HCT116 (cell line): Measurements from ENCODE around the gene ZNF808. TPM values are rescaled to one million over a fixed set of nuclear protein-coding genes. Genes with fewer than 3 reads are reported as not detected.
A peak's percentile ranks its signal among the peaks of the same experiment; 100 is the strongest.

Experiments used
- ATAC-seq: fragments of 200-7000 bp; cut with Tn5 transposase; 2 replicates; pipeline ENCODE4 v1.9.1; 2020; ENCODE audit warnings: mild to moderate bottlenecking, moderate library complexity
- BruUV-seq: library from RNA; stranded (reverse); fragments of 400-500 nt; replicated peaks from 2 replicates; lab custom pipeline; 2021; lab: Mats Ljungman, UMichigan
- CTCF ChIA-PET: fragments of 300-600 bp; sonication (Branson Sonifier 250); formaldehyde crosslinking; loops from one replicate; lab custom pipeline; 2021; ENCODE audit warnings: antibody characterized with exemption; lab: Charles Lee
- POLR2A ChIA-PET: fragments of 300-600, 350-600 bp; sonication (Branson Sonifier 250); formaldehyde crosslinking; loops from one replicate; lab custom pipeline; 2021; ENCODE audit warnings: antibody characterized with exemption; lab: Charles Lee
- RAD21 ChIA-PET, 2 experiments: fragments of 300-600 bp; sonication (Branson Sonifier 250); formaldehyde crosslinking; loops; one replicate each; lab custom pipeline; 2023; ENCODE audit warnings: low total read pairs in 2 of 2; ENCODE audit not compliant: uncharacterized antibody in 2 of 2, unreplicated experiment in 2 of 2, low non-redundant PET in 1 of 2; lab: Charles Lee
- DNase-seq: peaks from one replicate; pipeline ENCODE4 v3.0.0-alpha.2; 2010; ENCODE audit warnings: low read depth, low spot score
- H2AFZ ChIP-seq: fragments of 200-600 bp; shearing (Covaris generic), sonication (generic); 2 replicates; pipeline ENCODE4 v1.6.1; 2017; ENCODE audit warnings: low read depth, mixed run types, mixed read lengths, antibody characterized with exemption, low read length; ENCODE audit not compliant: poor library complexity, severe bottlenecking
- H3K27ac ChIP-seq: 2 replicates; pipeline ENCODE4 v1.5.1; 2012; ENCODE audit warnings: low read depth, low read length
- H3K27me3 ChIP-seq: fragments of 200-600 bp; sonication (generic); 2 replicates; pipeline ENCODE4 v1.6.1; 2016; ENCODE audit warnings: mixed run types, low read length, mixed read lengths; ENCODE audit not compliant: insufficient read depth
- H3K36me3 ChIP-seq, 2 experiments: fragments of 200-500 bp in 1 of 2; fragments of 200-600 bp in 1 of 2; sonication (Bioruptor generic) in 1 of 2; sonication (generic) in 1 of 2; 2 replicates each; pipeline versions ENCODE4 v1.5.1 to v1.6.1; 2014 to 2016; ENCODE audit warnings: low read length in 2 of 2, inconsistent platforms in 1 of 2, mixed read lengths in 1 of 2, mixed run types in 1 of 2; ENCODE audit not compliant: insufficient read depth in 2 of 2, control insufficient read depth in 1 of 2
- H3K4me1 ChIP-seq, 2 experiments: fragments of 200-600 bp in 1 of 2; sonication (generic) in 1 of 2; 2 replicates each; pipeline versions ENCODE4 v1.5.1 to v1.6.1; 2012 to 2017; ENCODE audit warnings: low read length in 2 of 2, inconsistent platforms in 1 of 2, mild to moderate bottlenecking in 1 of 2, mixed read lengths in 1 of 2, mixed run types in 1 of 2, moderate library complexity in 1 of 2; ENCODE audit not compliant: insufficient read depth in 2 of 2, control insufficient read depth in 1 of 2
- H3K4me2 ChIP-seq: fragments of 200-600 bp; sonication (generic); 2 replicates; pipeline ENCODE4 v1.6.1; 2017; ENCODE audit warnings: mixed run types, low read length, mixed read lengths
- H3K4me3 ChIP-seq, 2 experiments: fragments of 200-600 bp in 1 of 2; sonication (generic) in 1 of 2; replicated peaks in 1 of 2; 2 replicates each; pipeline ENCODE4 v1.5.1; 2011 to 2016; ENCODE audit warnings: low read length in 2 of 2, control low read depth in 1 of 2, low read depth in 1 of 2, mild to moderate bottlenecking in 1 of 2, mixed read lengths in 1 of 2, mixed run types in 1 of 2
- H3K79me2 ChIP-seq: fragments of 200-600 bp; sonication (generic); 2 replicates; pipeline ENCODE4 v1.6.1; 2017; ENCODE audit warnings: mild to moderate bottlenecking, mixed run types, low read length, moderate library complexity, mixed read lengths; ENCODE audit not compliant: insufficient read depth
- H3K9ac ChIP-seq: fragments of 200-600 bp; sonication (generic); 2 replicates; pipeline ENCODE4 v1.6.1; 2016; ENCODE audit warnings: low read length, mixed read lengths
- H3K9me2 ChIP-seq: fragments of 200-600 bp; sonication (generic), shearing (Covaris generic); 2 replicates; pipeline ENCODE4 v1.6.1; 2017; ENCODE audit warnings: mixed run types, mild to moderate bottlenecking, moderate library complexity; ENCODE audit not compliant: insufficient read depth
- H3K9me3 ChIP-seq, 2 experiments: fragments of 200-500 bp in 1 of 2; fragments of 200-600 bp in 1 of 2; sonication (Bioruptor generic) in 1 of 2; sonication (generic) in 1 of 2; 2 replicates each; pipeline ENCODE4 v1.6.1; 2014 to 2017; ENCODE audit warnings: low read length in 2 of 2, mixed read lengths in 2 of 2, inconsistent platforms in 1 of 2, low read depth in 1 of 2, mild to moderate bottlenecking in 1 of 2, mixed run types in 1 of 2, moderate library complexity in 1 of 2; ENCODE audit not compliant: control insufficient read depth in 1 of 2, insufficient read depth in 1 of 2
- H4K20me1 ChIP-seq: fragments of 200-600 bp; sonication (generic), shearing (Covaris generic); 2 replicates; pipeline ENCODE4 v1.6.1; 2017; ENCODE audit warnings: mixed run types, mild to moderate bottlenecking, moderate library complexity; ENCODE audit not compliant: insufficient read depth
- ATF3 ChIP-seq: IDR thresholded peaks from 2 replicates; pipeline ENCODE4 v1.6.1; 2012
- CTCF ChIP-seq, 3 experiments: fragments of 200-600 bp in 1 of 3; sonication (generic) in 1 of 3; IDR thresholded peaks in 2 of 3; conservative IDR thresholded peaks in 1 of 3; 2 replicates each; pipeline ENCODE4 v1.5.1; 2012 to 2017; ENCODE audit warnings: low read depth in 2 of 3, low read length in 2 of 3, antibody characterized with exemption in 1 of 3, borderline replicate concordance in 1 of 3, control low read depth in 1 of 3, mild to moderate bottlenecking in 1 of 3, mixed read lengths in 1 of 3, mixed run types in 1 of 3, moderate library complexity in 1 of 3; ENCODE audit not compliant: insufficient read depth in 1 of 3
- EGR1 ChIP-seq: IDR thresholded peaks from 2 replicates; pipeline ENCODE4 v1.6.1; 2012; ENCODE audit warnings: low read depth
- ZNF274 ChIP-seq: fragments of 200-500 bp; sonication (Bioruptor generic); IDR thresholded peaks from 2 replicates; pipeline ENCODE4 v1.6.1; 2014; ENCODE audit warnings: mild to moderate bottlenecking, low read depth, low read length, inconsistent platforms
- intact Hi-C: fragments of 100-400 bp; cut with micrococcal nuclease; formaldehyde crosslinking; loops from 2 replicates; pipeline ENCODE4 v1.10.0; 2022
- total RNA-seq: library from RNA; stranded (reverse); gene quantifications from one replicate; pipeline ENCODE4 v1.2.1, GENCODE V29; 2021; ENCODE audit not compliant: unreplicated experiment

The ZNF808 gene
- total RNA-seq, 1 experiment from 2014 or later: 15.4 TPM

DNA sequence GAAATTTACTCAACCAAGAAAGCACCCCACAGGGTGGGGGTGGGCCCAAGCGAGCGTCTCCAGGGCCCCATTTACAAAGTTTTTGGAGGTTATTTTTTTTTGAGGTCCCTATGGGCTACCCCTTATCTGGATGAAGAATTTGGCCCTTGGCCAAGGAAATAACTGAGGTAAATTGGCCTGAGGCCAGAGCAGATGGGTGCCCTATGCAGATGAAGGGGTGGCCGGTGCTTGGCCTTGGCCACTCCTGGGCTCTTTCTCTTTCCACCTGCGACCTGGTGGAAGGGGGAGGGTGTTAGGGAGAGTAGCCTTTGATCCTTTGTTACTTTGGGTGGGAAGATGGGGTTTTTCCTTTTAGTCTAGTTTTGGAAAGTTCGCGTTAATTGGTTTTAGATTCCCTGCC, 58.1 kb downstream of the ZNF808 start:
- H3K4me3 ChIP-seq: no peak overlapping the region
- no peak overlapping the region for H2AFZ ChIP-seq
- H3K27me3 ChIP-seq: no peaks in the 10 kb centered on the region
- intact Hi-C loops: no loop called here
- RAD21 ChIA-PET: no interaction called here
- no peak for TF ChIP-seq ZNF274
- TF ChIP-seq, all 23 proteins: peak for 0
- Histone ChIP-seq H3K36me3 (peaks cover 4 to 18% of the 10 kb centered on the region in 2 experiments; a peak in 3 of 4 replicates), H3K27ac (no peak overlapping the region), H3K9ac (no peak overlapping the region), H3K79me2 (no peaks in the 10 kb centered on the region), H3K4me2 (no peak overlapping the region), H3K4me1 (no peaks in the 10 kb centered on the region), H3K9me2 (no peaks in the 10 kb centered on the region), H4K20me1 (no peaks in the 10 kb centered on the region), H3K9me3 (peaks cover 5% of the 10 kb centered on the region in 2 experiments; a peak in 2 of 4 replicates)
- ChIA-PET CTCF (no interaction called here), POLR2A (no interaction called here)
- ATAC-seq (no peak), DNase-seq (no peak)
- no TSS peak for BruUV-seq

GRCh38 chr19:52590728-52591127, 63.3 kb downstream of the ZNF808 start:
- Histone ChIP-seq H3K27ac (no peak overlapping the region), H3K36me3 (no peaks in the 10 kb centered on the region), H3K9ac (no peak overlapping the region), H3K4me2 (no peak overlapping the region), H3K4me1 (no peaks in the 10 kb centered on the region), H2AFZ (no peak overlapping the region), H3K9me2 (no peaks in the 10 kb centered on the region), H3K79me2 (no peaks in the 10 kb centered on the region), H3K4me3 (no peak overlapping the region), H3K27me3 (no peaks in the 10 kb centered on the region), H4K20me1 (no peaks in the 10 kb centered on the region), H3K9me3 (peaks cover under 1 to 6% of the 10 kb centered on the region in 2 experiments; a peak in 2 of 4 replicates)
- POLR2A ChIA-PET: no interaction called here
- RAD21 ChIA-PET: no interaction called here
- intact Hi-C loops: no loop called here
- no peak for ATAC-seq
- CTCF ChIA-PET: no interaction called here
- TF ChIP-seq EGR1: no peak
- 0 out of 6 replicates have a peak, but pooled peaks of 1 of the 3 experiments have one; percentile 9 for TF ChIP-seq CTCF (IDR thresholded peaks at IDR 0.05 in 2 of 3, conservative IDR thresholded peaks at IDR 0.05 in 1 of 3; ENCODE audit: borderline replicate concordance in 1 of 3, insufficient read depth in 1 of 3, low read depth in 2 of 3, low read length in 2 of 3)
- no peak for TF ChIP-seq ATF3
- BruUV-seq: no TSS peak
- no peak for DNase-seq
